ENCODE data around the gene CPED1.

DNA sequence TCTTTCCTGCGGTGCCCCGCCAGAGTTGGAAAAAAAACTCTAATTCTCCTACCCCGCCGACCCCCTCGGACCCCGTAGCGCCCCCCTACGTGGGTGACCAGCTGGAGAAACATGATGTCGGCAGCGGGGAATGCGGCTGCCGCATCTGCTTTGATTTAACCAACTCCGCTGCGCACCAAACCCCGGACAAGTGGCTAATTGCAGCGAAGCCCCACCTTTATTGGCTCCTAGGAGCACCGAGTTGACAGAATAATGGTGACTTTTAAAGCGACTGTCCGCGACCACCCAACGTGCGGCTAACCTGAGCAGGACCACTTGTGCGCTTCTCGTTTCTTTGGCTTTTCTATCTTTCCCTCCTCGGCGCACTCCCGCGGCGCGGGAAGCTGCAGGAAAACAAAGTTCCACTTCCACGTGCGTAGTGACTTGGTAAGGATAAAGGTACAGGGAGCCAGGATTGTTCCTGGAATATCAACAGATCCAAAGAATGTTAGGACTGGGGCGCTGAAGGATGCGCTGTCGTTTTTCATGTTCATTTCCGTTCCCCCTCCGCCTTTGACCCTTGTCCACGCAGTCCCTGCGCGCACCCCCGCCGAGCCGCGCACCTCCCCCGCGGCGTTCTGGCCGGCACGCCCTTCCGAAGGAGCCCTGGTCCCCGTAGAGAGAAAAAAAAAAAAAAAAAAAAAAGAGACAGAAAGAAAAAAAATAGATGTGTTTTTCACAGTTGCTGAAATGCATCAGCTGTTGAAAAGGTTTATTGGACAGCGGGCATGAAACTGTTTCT, 341.7 kb downstream of the CPED1 start:
- TF ChIP-seq CTCF (conservative IDR thresholded peaks at IDR 0.05; ENCODE audit: low read length) = no peak
- TF ChIP-seq EZH2phosphoT487 (IDR thresholded peaks at IDR 0.05; ENCODE audit: borderline replicate concordance, low read depth, low read length) = no peak

Measured in OCI-LY7 (cell line).